MM.1S (cell line): Measurements from ENCODE around the gene SCFD2.

ENCODE experiments used
- EZH2 ChIP-seq: fragments of 300-600 bp; sonication (generic); optimal IDR thresholded peaks from 2 replicates; pipeline ENCODE3; 2017; ENCODE audit warnings: low read depth, mild to moderate bottlenecking, antibody characterized with exemption, low read length, mixed read lengths
- EZH2phosphoT487 ChIP-seq: fragments of 300-600 bp; sonication (generic); IDR thresholded peaks from 2 replicates; pipeline ENCODE4 v1.6.1; 2018; ENCODE audit warnings: antibody characterized with exemption, low read length
- TF ChIP-seq, protein P1 (sequence below): fragments of 300-600 bp; sonication (generic); IDR thresholded peaks from 2 replicates; pipeline ENCODE4 v1.5.1; 2016; ENCODE audit warnings: antibody characterized with exemption, low read length, mixed read lengths

DNA sequence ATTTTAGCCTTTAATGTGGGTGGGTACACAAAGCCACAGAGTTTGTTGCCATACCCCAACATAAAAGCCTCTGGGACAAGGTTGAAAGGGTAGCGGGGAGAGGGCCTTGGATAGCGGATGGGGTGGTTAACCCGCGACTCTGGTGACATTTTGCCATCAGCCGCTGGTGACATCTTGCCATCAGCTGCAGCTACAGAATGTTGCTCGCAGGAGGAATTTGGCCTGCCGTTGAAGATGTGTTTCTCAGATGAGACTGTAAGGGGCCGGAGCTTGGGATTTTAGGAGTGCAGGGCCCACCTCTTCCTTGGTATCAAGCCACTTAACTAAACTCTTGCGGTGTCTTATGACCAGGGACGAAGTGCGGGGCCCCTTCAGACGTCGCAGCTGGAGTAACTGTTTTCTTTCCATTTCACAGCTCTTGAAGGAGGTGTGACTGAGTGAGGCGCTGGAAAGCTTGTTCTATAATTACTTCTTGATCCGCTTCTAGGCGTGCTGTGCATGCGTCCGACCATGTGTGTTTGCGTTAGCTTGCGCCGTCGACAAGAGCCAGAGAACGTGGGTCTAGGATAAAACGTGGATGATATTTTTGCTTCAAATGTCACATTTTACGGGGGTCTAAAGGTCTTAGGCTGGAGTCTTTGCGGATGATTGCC lies 504.6 kb downstream of the SCFD2 start:
- TF ChIP-seq, protein P1, sequence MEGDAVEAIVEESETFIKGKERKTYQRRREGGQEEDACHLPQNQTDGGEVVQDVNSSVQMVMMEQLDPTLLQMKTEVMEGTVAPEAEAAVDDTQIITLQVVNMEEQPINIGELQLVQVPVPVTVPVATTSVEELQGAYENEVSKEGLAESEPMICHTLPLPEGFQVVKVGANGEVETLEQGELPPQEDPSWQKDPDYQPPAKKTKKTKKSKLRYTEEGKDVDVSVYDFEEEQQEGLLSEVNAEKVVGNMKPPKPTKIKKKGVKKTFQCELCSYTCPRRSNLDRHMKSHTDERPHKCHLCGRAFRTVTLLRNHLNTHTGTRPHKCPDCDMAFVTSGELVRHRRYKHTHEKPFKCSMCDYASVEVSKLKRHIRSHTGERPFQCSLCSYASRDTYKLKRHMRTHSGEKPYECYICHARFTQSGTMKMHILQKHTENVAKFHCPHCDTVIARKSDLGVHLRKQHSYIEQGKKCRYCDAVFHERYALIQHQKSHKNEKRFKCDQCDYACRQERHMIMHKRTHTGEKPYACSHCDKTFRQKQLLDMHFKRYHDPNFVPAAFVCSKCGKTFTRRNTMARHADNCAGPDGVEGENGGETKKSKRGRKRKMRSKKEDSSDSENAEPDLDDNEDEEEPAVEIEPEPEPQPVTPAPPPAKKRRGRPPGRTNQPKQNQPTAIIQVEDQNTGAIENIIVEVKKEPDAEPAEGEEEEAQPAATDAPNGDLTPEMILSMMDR: no peak
- no peak for TF ChIP-seq EZH2
- TF ChIP-seq EZH2phosphoT487: no peak
